Mucosa of descending colon (tissue), 3 donors: ENCODE measurements around the gene LHX1. TPM values are rescaled to one million over a fixed set of nuclear protein-coding genes. Genes with fewer than 3 reads are reported as not detected.

Source experiments
- ATAC-seq: fragments of 200-7000 bp; cut with Tn5 transposase; one replicate; pipeline ENCODE4 v1.9.1; 2020; ENCODE audit warnings: mild to moderate bottlenecking, moderate library complexity
- DNase-seq, 3 donors: peaks; one replicate each; pipeline ENCODE4 v3.0.0-alpha.2; 2020
- H3K36me3 ChIP-seq: fragments of 200-600 bp; one replicate; pipeline ENCODE4 v1.8.0; 2021; ENCODE audit warnings: low read depth, mild to moderate bottlenecking
- H3K4me1 ChIP-seq: fragments of 200-600 bp; one replicate; pipeline ENCODE4 v1.8.0; 2021; ENCODE audit warnings: low read depth, mild to moderate bottlenecking
- H3K4me3 ChIP-seq: fragments of 200-600 bp; one replicate; pipeline ENCODE4 v1.8.0; 2021; ENCODE audit warnings: mild to moderate bottlenecking
- H3K9me3 ChIP-seq: fragments of 200-600 bp; one replicate; pipeline ENCODE4 v1.8.0; 2021; ENCODE audit warnings: mild to moderate bottlenecking
- intact Hi-C, 2 donors: fragments of 100-400 bp; cut with DNase I in 1 of 2; cut with micrococcal nuclease in 1 of 2; formaldehyde crosslinking; loops; one replicate each; pipeline versions ENCODE4 v1.11.0 to v1.11.1; 2022; cut with DNase I, micrococcal nuclease
- total RNA-seq, 3 donors: library from RNA; stranded (reverse); fragmentation: NEBNext Ultra II Directional in 2 of 3; extraction: Animal tissue kit (Norgen Biotek cat#: 25700) in 2 of 3; gene quantifications; one replicate each; pipeline versions ENCODE4 v1.2.1 to v1.2.4, GENCODE V29; 2021 to 2023
- TF ChIP-seq, protein P1 (sequence below): fragments of 200-600 bp; IDR thresholded peaks from one replicate; pipeline ENCODE4 v1.8.0; 2022; ENCODE audit warnings: antibody characterized with exemption, mild to moderate bottlenecking
- donor health status: DM: no; HTN: no; CAD: no; lungs with moderate emphysema.
- donor health status: DM: no; HTN: no; CAD: no.
- donor health status: DM: no; HTN: yes; CAD: no.

LHX1 gene
- total RNA-seq, 3 donors from 2014 or later = not detected

DNA sequence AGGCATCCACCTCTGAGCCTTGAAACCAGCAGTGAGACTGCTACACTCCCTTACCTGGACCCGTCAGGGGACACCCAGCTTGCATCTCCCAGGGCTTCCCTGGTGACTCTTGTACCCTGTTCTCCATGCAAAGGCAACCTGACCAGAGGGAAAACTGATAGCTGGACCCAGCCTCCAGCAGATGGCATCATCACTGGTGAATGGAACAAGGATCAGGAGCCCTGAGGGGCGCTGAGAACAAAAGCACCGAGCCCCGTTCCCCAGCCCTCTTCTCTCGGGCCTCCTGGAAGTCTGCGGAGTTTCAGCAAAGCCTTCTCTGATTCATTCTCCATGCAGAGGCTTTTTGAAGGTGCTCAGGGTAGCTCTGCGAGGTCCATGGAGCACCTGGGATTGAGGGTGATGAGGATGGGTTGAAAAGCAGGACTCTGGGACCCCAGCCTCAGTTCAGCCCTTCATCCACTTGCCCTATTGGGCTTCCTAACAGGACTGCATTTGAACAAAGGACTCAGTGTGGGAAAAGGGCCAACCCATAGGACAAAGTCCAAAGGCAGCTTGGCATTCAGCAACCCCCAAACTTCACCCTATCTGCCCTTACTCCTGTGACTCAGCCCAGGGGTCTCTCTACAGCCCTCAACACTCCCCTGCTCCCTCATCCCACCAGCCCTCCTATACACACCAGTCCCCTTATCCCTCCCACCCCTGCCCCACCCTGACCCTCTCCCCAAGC, 45.0 kb upstream of the LHX1 start:
- DNase-seq (peak in 1 of 3 donors; percentile 5), ATAC-seq (no peak)
- Histone ChIP-seq H3K4me3 (no peak overlapping the region), H3K36me3 (no peaks in the 10 kb centered on the region), H3K9me3 (no peaks in the 10 kb centered on the region), H3K4me1 (no peaks in the 10 kb centered on the region)
- TF ChIP-seq, protein P1, sequence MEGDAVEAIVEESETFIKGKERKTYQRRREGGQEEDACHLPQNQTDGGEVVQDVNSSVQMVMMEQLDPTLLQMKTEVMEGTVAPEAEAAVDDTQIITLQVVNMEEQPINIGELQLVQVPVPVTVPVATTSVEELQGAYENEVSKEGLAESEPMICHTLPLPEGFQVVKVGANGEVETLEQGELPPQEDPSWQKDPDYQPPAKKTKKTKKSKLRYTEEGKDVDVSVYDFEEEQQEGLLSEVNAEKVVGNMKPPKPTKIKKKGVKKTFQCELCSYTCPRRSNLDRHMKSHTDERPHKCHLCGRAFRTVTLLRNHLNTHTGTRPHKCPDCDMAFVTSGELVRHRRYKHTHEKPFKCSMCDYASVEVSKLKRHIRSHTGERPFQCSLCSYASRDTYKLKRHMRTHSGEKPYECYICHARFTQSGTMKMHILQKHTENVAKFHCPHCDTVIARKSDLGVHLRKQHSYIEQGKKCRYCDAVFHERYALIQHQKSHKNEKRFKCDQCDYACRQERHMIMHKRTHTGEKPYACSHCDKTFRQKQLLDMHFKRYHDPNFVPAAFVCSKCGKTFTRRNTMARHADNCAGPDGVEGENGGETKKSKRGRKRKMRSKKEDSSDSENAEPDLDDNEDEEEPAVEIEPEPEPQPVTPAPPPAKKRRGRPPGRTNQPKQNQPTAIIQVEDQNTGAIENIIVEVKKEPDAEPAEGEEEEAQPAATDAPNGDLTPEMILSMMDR = no peak
- intact Hi-C loops = no loop called here

GRCh38 chr17:36894177-36894576, 43.1 kb upstream of the LHX1 start:
- H3K4me1 ChIP-seq = no peaks in the 10 kb centered on the region
- no peak for DNase-seq
- no peaks in the 10 kb centered on the region for H3K9me3 ChIP-seq
- TF ChIP-seq, protein P1 = no peak
- ATAC-seq = no peak
- intact Hi-C loops = no loop called here
- no peak overlapping the region for H3K4me3 ChIP-seq
- H3K36me3 ChIP-seq = no peaks in the 10 kb centered on the region

- ATAC-seq (no peak), DNase-seq (no peak)
- H3K9me3 ChIP-seq = no peaks in the 10 kb centered on the region
- TF ChIP-seq, protein P1 = no peak
- H3K4me3 ChIP-seq = no peak overlapping the region
- no peaks in the 10 kb centered on the region for H3K36me3 ChIP-seq
- intact Hi-C loops = no loop called here
- H3K4me1 ChIP-seq = no peaks in the 10 kb centered on the region
Measured at GRCh38 chr17:36894925-36895324, 42.4 kb upstream of the LHX1 start.

- no peak overlapping the region for H3K4me3 ChIP-seq
- ATAC-seq (no peak), DNase-seq (no peak)
- H3K36me3 ChIP-seq = no peaks in the 10 kb centered on the region
- intact Hi-C loops = no loop called here
- H3K4me1 ChIP-seq = no peaks in the 10 kb centered on the region
- TF ChIP-seq, protein P1 = no peak
- no peaks in the 10 kb centered on the region for H3K9me3 ChIP-seq
Measured at GRCh38 chr17:36899250-36900159, 37.8 kb upstream of the LHX1 start.

GRCh38 chr17:36900160-36900512, 37.1 kb upstream of the LHX1 start:
- H3K36me3 ChIP-seq = no peaks in the 10 kb centered on the region
- DNase-seq = no peak
- no peak for ATAC-seq
- intact Hi-C loops = no loop called here
- TF ChIP-seq, protein P1 = no peak
- no peaks in the 10 kb centered on the region for H3K4me1 ChIP-seq
- no peaks in the 10 kb centered on the region for H3K9me3 ChIP-seq
- H3K4me3 ChIP-seq = no peak overlapping the region
